Endothelial cell (in vitro differentiated cells): ENCODE data around the gene SLC23A2. TPM values are rescaled to one million over a fixed set of nuclear protein-coding genes. Genes with fewer than 3 reads are reported as not detected.

Source experiments
- DNase-seq: peaks from one replicate; pipeline ENCODE4 v3.0.0; 2021; ENCODE audit warnings: low spot score
- H3K27ac Mint-ChIP-seq: one replicate; pipeline ENCODE4 v1.8.0; 2021; ENCODE audit warnings: mixed read lengths, inconsistent platforms; ENCODE audit not compliant: unreplicated experiment
- H3K27me3 Mint-ChIP-seq: one replicate; pipeline ENCODE4 v1.8.0; 2021; ENCODE audit warnings: mild to moderate bottlenecking, moderate library complexity, mixed read lengths, inconsistent platforms; ENCODE audit not compliant: unreplicated experiment
- H3K36me3 Mint-ChIP-seq: one replicate; pipeline ENCODE4 v1.8.0; 2021; ENCODE audit warnings: mild to moderate bottlenecking, low read depth, mixed read lengths, inconsistent platforms; ENCODE audit not compliant: unreplicated experiment
- H3K4me1 Mint-ChIP-seq: one replicate; pipeline ENCODE4 v1.8.0; 2021; ENCODE audit warnings: mild to moderate bottlenecking, mixed read lengths, inconsistent platforms; ENCODE audit not compliant: unreplicated experiment
- H3K4me3 Mint-ChIP-seq: one replicate; pipeline ENCODE4 v1.8.0; 2021; ENCODE audit warnings: mild to moderate bottlenecking, mixed read lengths, inconsistent platforms; ENCODE audit not compliant: unreplicated experiment
- H3K9me3 Mint-ChIP-seq: one replicate; pipeline ENCODE4 v1.8.0; 2021; ENCODE audit warnings: mixed read lengths, inconsistent platforms; ENCODE audit not compliant: unreplicated experiment
- total RNA-seq: library from RNA; stranded (reverse); fragmentation: NEBNext Ultra II Directional; extraction: Animal tissue kit (Norgen Biotek cat#: 25700); gene quantifications from one replicate; pipeline ENCODE4 v1.2.1, GENCODE V29; 2021; ENCODE audit not compliant: unreplicated experiment
- TF ChIP-seq, protein P1 (sequence below): fragments of 200-600 bp; sonication (generic); IDR thresholded peaks from one replicate; pipeline ENCODE4 v1.5.0; 2021; ENCODE audit warnings: antibody characterized with exemption; ENCODE audit not compliant: unreplicated experiment

The SLC23A2 gene
- total RNA-seq, 1 donor from 2014 or later = 71.3 TPM

DNA sequence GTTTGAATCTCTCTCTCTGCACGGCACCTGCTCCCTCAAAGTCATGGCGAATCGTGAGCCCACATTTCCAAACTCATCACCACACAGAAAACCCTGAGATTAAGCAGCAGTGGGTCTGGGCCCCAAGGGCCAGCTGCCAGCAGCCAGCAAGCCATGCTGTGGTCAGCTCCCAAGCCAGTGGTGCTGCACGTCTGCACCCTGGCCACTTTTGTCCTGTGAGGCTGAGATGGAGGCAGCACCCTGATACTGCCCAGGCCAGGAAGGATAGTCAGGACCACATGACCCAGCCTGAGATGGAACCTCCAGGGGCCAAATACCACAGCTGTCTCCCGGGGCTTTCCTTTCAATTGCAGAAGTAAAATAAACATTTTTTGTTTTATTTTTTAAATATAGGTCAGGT, 185.7 kb downstream of the SLC23A2 start:
- TF ChIP-seq, protein P1, sequence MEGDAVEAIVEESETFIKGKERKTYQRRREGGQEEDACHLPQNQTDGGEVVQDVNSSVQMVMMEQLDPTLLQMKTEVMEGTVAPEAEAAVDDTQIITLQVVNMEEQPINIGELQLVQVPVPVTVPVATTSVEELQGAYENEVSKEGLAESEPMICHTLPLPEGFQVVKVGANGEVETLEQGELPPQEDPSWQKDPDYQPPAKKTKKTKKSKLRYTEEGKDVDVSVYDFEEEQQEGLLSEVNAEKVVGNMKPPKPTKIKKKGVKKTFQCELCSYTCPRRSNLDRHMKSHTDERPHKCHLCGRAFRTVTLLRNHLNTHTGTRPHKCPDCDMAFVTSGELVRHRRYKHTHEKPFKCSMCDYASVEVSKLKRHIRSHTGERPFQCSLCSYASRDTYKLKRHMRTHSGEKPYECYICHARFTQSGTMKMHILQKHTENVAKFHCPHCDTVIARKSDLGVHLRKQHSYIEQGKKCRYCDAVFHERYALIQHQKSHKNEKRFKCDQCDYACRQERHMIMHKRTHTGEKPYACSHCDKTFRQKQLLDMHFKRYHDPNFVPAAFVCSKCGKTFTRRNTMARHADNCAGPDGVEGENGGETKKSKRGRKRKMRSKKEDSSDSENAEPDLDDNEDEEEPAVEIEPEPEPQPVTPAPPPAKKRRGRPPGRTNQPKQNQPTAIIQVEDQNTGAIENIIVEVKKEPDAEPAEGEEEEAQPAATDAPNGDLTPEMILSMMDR = no peak
- Mint-ChIP-seq H3K27me3 (peaks cover 13% of the 10 kb centered on the region), H3K4me1 (peaks cover 76% of the 10 kb centered on the region), H3K9me3 (no peaks in the 10 kb centered on the region), H3K36me3 (peaks cover 64% of the 10 kb centered on the region), H3K4me3 (peak overlapping the region; percentile 29), H3K27ac (peak overlapping the region; percentile 100)
- DNase-seq = no peak

DNA sequence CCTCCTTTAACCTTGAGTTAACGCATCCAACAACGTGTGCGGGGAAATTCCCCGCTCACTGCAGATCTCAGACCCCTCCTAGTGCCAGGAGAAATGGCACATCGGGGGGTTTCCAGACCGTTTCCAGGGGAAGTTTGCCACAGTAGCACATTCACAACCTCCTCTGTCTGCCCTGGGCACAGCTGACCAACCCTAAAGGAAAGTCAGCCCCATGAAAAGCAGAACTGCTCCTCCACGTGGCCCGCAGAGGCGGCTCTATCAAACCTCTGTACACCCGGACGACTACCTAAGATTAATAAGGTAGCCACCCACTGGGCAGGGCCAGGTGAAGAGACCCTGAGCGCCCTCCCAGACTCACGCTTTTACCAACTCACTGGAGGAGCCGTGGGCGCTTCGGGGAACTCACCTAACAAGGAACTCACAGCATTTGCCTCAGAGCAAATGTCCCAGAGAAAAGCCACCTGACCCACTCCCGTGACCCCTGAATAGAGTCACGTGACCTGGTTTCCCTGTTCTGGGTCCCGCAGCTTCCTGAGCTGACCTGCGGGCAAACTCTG, 186.5 kb downstream of the SLC23A2 start:
- peaks cover 13% of the 10 kb centered on the region for H3K27me3 Mint-ChIP-seq
- no peak for DNase-seq
- H3K9me3 Mint-ChIP-seq = no peaks in the 10 kb centered on the region
- TF ChIP-seq, protein P1 = no peak
- peaks cover 64% of the 10 kb centered on the region for H3K36me3 Mint-ChIP-seq
- H3K4me3 Mint-ChIP-seq = peak overlapping the region; percentile 83
- H3K27ac Mint-ChIP-seq = peak overlapping the region; percentile 100
- H3K4me1 Mint-ChIP-seq = peaks cover 80% of the 10 kb centered on the region

DNA sequence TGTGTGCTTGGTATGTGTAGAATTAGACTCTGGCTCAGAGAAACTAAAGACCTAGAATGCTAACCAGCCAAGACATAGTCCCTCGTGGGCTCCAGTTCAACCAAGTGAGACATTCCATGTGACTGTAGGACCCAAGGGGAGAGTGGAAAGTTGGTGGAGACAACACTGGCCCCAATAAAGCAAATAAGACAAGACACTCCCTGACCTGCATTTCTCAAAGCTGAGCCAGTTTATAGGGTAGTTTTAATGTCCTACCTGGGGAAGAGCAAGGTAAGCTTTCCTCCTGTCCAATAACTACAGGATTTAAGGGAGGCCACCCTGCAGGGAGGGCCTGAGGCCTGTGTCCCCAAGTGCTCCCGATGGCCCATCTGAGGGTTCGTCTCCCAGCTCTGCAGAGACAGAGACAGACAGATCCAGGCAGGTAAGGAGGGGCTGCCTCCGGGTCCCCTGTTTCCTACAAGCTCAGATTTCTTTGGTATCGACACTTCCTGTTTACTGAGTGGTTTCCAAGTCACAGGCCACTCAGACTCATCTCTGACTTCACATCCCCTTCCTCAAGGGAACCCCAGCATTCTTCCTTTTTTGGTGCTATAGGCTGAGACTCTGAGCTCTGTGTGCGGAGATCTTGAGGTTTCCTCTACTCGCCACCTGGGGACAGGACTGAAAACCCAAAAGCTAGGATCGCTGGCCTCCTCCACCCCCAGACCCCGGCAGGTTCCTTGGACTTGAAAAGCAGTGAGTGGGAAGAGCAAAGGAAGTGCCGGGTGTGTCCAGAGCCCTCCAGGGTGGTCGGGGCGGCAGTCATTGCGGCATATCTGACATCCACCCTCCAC, 187.2 kb downstream of the SLC23A2 start:
- DNase-seq = peak; percentile 37
- peak overlapping the region; percentile 100 for H3K27ac Mint-ChIP-seq
- no peaks in the 10 kb centered on the region for H3K9me3 Mint-ChIP-seq
- TF ChIP-seq, protein P1 = no peak
- peaks cover 65% of the 10 kb centered on the region for H3K36me3 Mint-ChIP-seq
- H3K4me3 Mint-ChIP-seq = peak overlapping the region; percentile 83
- H3K27me3 Mint-ChIP-seq = peaks cover 13% of the 10 kb centered on the region
- H3K4me1 Mint-ChIP-seq = peaks cover 81% of the 10 kb centered on the region

DNA sequence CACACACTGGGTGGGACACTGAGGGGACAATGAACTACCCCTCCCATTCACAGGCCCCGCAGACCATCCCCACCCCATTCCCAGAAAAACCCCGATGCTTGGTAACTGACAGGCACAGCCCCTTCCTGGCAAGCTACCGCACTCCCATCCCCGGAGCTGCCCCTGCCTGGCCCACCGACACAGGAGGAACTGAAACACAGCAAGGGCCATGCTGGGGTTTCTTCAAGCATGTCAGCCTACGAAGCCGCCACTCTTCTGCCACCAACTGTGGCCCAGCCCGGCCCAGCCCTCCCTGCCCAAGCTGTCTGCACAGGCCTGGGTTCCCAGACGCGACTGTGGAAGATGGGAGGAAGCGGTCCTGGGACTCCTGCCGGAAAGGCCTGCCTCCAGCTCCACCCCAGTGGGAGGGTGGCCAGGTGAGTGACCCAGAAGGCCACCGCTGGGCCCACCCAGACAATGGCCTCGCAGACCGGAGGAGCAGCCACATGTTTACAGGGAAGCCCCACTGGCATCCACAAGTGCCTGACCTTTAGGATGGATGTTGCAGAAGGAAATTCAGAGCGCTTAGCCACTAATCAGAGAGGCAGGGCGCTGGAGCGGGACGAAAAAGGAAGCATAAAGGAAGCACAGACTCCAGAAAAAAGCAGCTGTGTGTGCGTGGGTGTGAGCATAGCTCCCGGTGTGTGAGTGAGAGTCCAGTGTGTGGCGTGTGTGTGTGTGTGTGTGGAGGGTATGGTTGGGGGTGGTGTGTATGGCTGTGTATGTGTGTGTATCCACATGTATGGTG, 188.0 kb downstream of the SLC23A2 start:
- H3K36me3 Mint-ChIP-seq = peaks cover 63% of the 10 kb centered on the region
- peak overlapping the region; percentile 100 for H3K27ac Mint-ChIP-seq
- peaks cover 82% of the 10 kb centered on the region for H3K4me1 Mint-ChIP-seq
- TF ChIP-seq, protein P1 = no peak
- H3K4me3 Mint-ChIP-seq = peak overlapping the region; percentile 83
- DNase-seq = no peak
- peaks cover 13% of the 10 kb centered on the region for H3K27me3 Mint-ChIP-seq
- H3K9me3 Mint-ChIP-seq = no peaks in the 10 kb centered on the region
